Progenitor cell of endocrine pancreas (in vitro differentiated cells): ENCODE data around the gene L1TD1. TPM values are rescaled to one million over a fixed set of nuclear protein-coding genes. Genes with fewer than 3 reads are reported as not detected.
"Not testable (repeated sequence)": the region's sequence is repeated elsewhere in the genome, so short reads cannot be mapped to it uniquely, and the experiment has no call there.

ENCODE experiments used
- DNase-seq: peaks from one replicate; pipeline ENCODE4 v3.0.0; 2021; ENCODE audit warnings: low spot score; ENCODE audit not compliant: unreplicated experiment
- H3K27ac Mint-ChIP-seq: 2 replicates; pipeline ENCODE4 v1.8.0; 2021; ENCODE audit warnings: mild to moderate bottlenecking, moderate library complexity, mixed read lengths
- H3K27me3 Mint-ChIP-seq: 2 replicates; pipeline ENCODE4 v1.8.0; 2021; ENCODE audit warnings: mixed read lengths
- H3K36me3 Mint-ChIP-seq: 2 replicates; pipeline ENCODE4 v1.8.0; 2022; ENCODE audit warnings: mixed read lengths; ENCODE audit not compliant: insufficient read depth
- H3K4me1 Mint-ChIP-seq: 2 replicates; pipeline ENCODE4 v1.8.0; 2021; ENCODE audit warnings: low read depth, mixed read lengths
- H3K4me3 Mint-ChIP-seq: 2 replicates; pipeline ENCODE4 v1.8.0; 2021; ENCODE audit warnings: low read depth, mild to moderate bottlenecking, moderate library complexity, mixed read lengths
- H3K9me3 Mint-ChIP-seq: 2 replicates; pipeline ENCODE4 v1.8.0; 2021; ENCODE audit warnings: low read depth, mixed read lengths
- CTCF ChIP-seq: fragments of 200-600 bp; sonication (generic); IDR thresholded peaks from one replicate; pipeline ENCODE4 v1.5.0; 2021; ENCODE audit warnings: antibody characterized with exemption, mild to moderate bottlenecking; ENCODE audit not compliant: unreplicated experiment
- total RNA-seq: library from RNA; stranded (reverse); gene quantifications from 2 replicates; pipeline ENCODE4 v1.2.1, GENCODE V29; 2021

L1TD1 gene
- total RNA-seq, 1 donor from 2014 or later: 2.7 TPM

- H3K9me3 Mint-ChIP-seq: no peaks in the 10 kb centered on the region
- no peak overlapping the region for H3K27ac Mint-ChIP-seq
- no peak for DNase-seq
- no peaks in the 10 kb centered on the region for H3K27me3 Mint-ChIP-seq
- no peaks in the 10 kb centered on the region for H3K36me3 Mint-ChIP-seq
- TF ChIP-seq CTCF: no peak
- no peak overlapping the region for H3K4me3 Mint-ChIP-seq
- peaks cover 11% of the 10 kb centered on the region for H3K4me1 Mint-ChIP-seq
Measured at GRCh38 chr1:62238507-62238906, 43.9 kb downstream of the L1TD1 start.

GRCh38 chr1:62239652-62240403 is 45.2 kb downstream of the L1TD1 start:
- DNase-seq, H3K27me3 Mint-ChIP-seq, H3K27ac Mint-ChIP-seq, H3K4me1 Mint-ChIP-seq, H3K9me3 Mint-ChIP-seq, H3K4me3 Mint-ChIP-seq, H3K36me3 Mint-ChIP-seq: not testable (repeated sequence)

GRCh38 chr1:62240651-62241370 is 46.2 kb downstream of the L1TD1 start:
- TF ChIP-seq CTCF: no peak
- peaks cover 4% of the 10 kb centered on the region for H3K9me3 Mint-ChIP-seq
- H3K4me3 Mint-ChIP-seq: no peak overlapping the region
- H3K36me3 Mint-ChIP-seq: no peaks in the 10 kb centered on the region
- no peak overlapping the region for H3K27ac Mint-ChIP-seq
- H3K27me3 Mint-ChIP-seq: no peaks in the 10 kb centered on the region
- no peak for DNase-seq
- H3K4me1 Mint-ChIP-seq: peaks cover 6% of the 10 kb centered on the region

- DNase-seq: no peak
- Mint-ChIP-seq H3K4me1 (peaks cover 6% of the 10 kb centered on the region), H3K27ac (no peak overlapping the region), H3K27me3 (no peaks in the 10 kb centered on the region), H3K4me3 (no peak overlapping the region), H3K9me3 (peaks cover 4% of the 10 kb centered on the region), H3K36me3 (no peaks in the 10 kb centered on the region)
- TF ChIP-seq CTCF: no peak
Measured at GRCh38 chr1:62241371-62242131, 46.9 kb downstream of the L1TD1 start.

GRCh38 chr1:62244380-62244779 is 49.7 kb downstream of the L1TD1 start:
- DNase-seq, H3K27ac Mint-ChIP-seq, H3K4me1 Mint-ChIP-seq, H3K4me3 Mint-ChIP-seq, H3K27me3 Mint-ChIP-seq, H3K9me3 Mint-ChIP-seq, H3K36me3 Mint-ChIP-seq: not testable (repeated sequence)

GRCh38 chr1:62245201-62245600 is 50.6 kb downstream of the L1TD1 start:
- Mint-ChIP-seq H3K27ac (no peak overlapping the region), H3K27me3 (peaks cover 3% of the 10 kb centered on the region), H3K4me3 (no peak overlapping the region), H3K36me3 (no peaks in the 10 kb centered on the region), H3K9me3 (peaks cover 4% of the 10 kb centered on the region), H3K4me1 (no peaks in the 10 kb centered on the region)
- DNase-seq: no peak
- no peak for TF ChIP-seq CTCF
